Breast epithelium (tissue), 3 donors: ENCODE data around the gene HMGB3.

Experiments
- CTCF ChIP-seq, 3 donors: fragments of 450-650 bp; IDR thresholded peaks; one replicate each; pipeline ENCODE4 v1.5.1; 2016 to 2017; ENCODE audit warnings: antibody characterized with exemption in 3 of 3, mild to moderate bottlenecking in 3 of 3, moderate library complexity in 3 of 3
- POLR2A ChIP-seq: fragments of 450-650 bp; IDR thresholded peaks from one replicate; pipeline ENCODE4 v1.6.1; 2016; ENCODE audit warnings: antibody characterized with exemption, mild to moderate bottlenecking, moderate library complexity
- POLR2AphosphoS5 ChIP-seq, 3 donors: sonication (generic); formaldehyde crosslinking; IDR thresholded peaks; one replicate each; pipeline ENCODE4 v1.6.1; 2017; ENCODE audit warnings: antibody characterized with exemption in 3 of 3

- TF ChIP-seq CTCF (IDR thresholded peaks at IDR 0.05) (no peak), POLR2AphosphoS5 (IDR thresholded peaks at IDR 0.05) (no peak), POLR2A (no peak)
Measured at GRCh38 chrX:150936556-150936955, 46.6 kb upstream of the HMGB3 start.
